WERI-Rb-1 (cell line): ENCODE results near the gene GPBAR1.

ENCODE experiments used
- DNase-seq: peaks from one replicate; pipeline ENCODE4 v3.0.0-alpha.2; 2020
- H3K27ac ChIP-seq: fragments of 250-450 bp; sonication (Bioruptor Pico); 2 replicates; pipeline ENCODE4 v1.5.1; 2020; ENCODE audit warnings: mild to moderate bottlenecking, moderate library complexity
- H3K27me3 ChIP-seq: fragments of 250-450 bp; sonication (Bioruptor Pico); 2 replicates; pipeline ENCODE4 v1.5.1; 2021; ENCODE audit warnings: mild to moderate bottlenecking, low read depth, moderate library complexity; ENCODE audit not compliant: insufficient read depth, severe bottlenecking
- H3K36me3 ChIP-seq: fragments of 250-450 bp; sonication (Bioruptor Pico); 2 replicates; pipeline ENCODE4 v1.5.1; 2020; ENCODE audit warnings: mild to moderate bottlenecking, moderate library complexity
- H3K4me3 ChIP-seq: 2 replicates; pipeline ENCODE4 v1.5.1; 2011; ENCODE audit warnings: low read depth, mild to moderate bottlenecking, control low read depth, low read length
- H3K9me3 ChIP-seq: fragments of 250-450 bp; sonication (Bioruptor Pico); 2 replicates; pipeline ENCODE4 v1.5.1; 2021; ENCODE audit warnings: mild to moderate bottlenecking, moderate library complexity; ENCODE audit not compliant: severe bottlenecking
- TF ChIP-seq, protein P1 (sequence below): IDR thresholded peaks from 2 replicates; pipeline ENCODE4 v1.5.1; 2011; ENCODE audit warnings: low read depth, mild to moderate bottlenecking, control low read depth, inconsistent platforms, low read length

GPBAR1 gene

DNA sequence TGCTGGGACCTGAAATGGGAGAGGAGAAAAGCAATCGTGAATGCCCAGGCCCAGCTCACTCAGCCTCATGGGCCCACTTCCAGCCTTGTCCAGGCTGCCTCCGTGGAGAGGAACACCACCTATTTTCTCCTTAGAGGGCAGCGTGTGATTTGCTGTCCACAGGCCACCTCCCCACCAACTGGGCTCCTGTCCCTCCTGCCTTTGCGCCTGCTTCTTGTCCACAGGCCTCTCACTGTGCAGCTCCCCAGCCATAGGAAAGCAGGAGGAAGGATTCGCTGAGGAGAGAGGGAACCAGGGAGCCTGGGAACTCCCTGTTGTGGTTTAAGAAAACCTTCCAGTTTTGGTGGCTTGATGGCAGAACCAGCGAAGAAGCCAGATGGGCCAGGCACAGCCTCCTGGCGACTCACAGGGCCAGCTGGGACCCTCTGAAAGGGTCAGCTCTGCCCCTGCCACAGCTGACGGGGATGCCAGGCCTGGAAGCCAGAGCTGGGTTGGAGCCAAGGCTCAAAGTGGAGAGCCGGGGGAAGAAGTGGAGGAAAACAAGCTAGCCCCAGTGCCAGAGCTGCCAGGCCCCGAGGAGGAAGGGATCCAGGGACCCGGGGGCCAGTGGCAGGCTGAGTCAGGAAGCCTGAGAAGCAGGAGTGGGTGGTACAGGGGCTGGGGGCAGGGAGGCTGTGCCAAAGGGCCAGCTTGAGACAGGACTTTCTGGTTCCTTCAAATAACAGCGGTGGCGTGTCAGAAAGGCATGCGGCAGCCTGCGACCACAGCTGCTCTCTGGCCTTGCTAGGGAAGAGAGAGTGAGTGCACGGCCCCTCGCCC lies 21.6 kb downstream of the GPBAR1 start:
- Histone ChIP-seq H3K36me3 (no peaks in the 10 kb centered on the region), H3K27ac (no peak overlapping the region), H3K27me3 (no peaks in the 10 kb centered on the region), H3K9me3 (no peaks in the 10 kb centered on the region), H3K4me3 (no peak overlapping the region)
- TF ChIP-seq, protein P1, sequence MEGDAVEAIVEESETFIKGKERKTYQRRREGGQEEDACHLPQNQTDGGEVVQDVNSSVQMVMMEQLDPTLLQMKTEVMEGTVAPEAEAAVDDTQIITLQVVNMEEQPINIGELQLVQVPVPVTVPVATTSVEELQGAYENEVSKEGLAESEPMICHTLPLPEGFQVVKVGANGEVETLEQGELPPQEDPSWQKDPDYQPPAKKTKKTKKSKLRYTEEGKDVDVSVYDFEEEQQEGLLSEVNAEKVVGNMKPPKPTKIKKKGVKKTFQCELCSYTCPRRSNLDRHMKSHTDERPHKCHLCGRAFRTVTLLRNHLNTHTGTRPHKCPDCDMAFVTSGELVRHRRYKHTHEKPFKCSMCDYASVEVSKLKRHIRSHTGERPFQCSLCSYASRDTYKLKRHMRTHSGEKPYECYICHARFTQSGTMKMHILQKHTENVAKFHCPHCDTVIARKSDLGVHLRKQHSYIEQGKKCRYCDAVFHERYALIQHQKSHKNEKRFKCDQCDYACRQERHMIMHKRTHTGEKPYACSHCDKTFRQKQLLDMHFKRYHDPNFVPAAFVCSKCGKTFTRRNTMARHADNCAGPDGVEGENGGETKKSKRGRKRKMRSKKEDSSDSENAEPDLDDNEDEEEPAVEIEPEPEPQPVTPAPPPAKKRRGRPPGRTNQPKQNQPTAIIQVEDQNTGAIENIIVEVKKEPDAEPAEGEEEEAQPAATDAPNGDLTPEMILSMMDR = no peak
- DNase-seq = no peak

DNA sequence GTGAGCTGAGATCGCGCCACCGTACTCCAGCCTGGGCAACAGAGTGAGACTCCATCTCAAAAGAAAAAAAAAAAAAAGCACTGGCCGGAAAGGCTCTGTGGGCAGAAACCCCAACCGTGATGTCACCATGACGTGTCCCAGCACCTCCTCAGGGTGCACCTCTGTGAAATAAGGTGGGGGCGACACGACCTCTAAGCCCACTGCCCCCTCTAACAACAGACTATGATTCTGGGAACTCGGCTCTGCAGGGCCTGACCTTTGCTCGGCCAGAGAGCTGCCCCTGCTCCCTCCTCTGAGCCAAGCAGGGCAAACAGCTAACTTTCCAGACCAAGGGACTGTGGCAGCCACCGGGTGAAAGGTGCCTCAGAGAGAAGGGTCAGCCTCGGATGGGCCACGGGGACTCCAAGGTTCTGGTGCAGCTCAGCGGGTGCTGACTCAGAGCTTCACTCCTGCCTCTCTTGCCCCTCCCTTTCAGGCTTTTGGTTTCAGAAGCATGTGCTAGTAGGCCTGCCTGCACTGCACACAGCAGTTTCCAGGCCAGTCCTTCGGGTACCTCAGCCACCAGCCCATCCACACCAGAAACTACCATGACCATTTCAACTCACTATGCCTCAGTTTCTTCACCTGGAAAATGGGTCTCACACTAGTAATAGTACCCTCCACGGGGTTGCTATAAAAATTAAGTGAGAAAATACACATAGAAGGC lies 23.4 kb downstream of the GPBAR1 start:
- no peak for DNase-seq
- no peaks in the 10 kb centered on the region for H3K36me3 ChIP-seq
- H3K27ac ChIP-seq = no peak overlapping the region
- H3K4me3 ChIP-seq = no peak overlapping the region
- TF ChIP-seq, protein P1 = no peak
- no peaks in the 10 kb centered on the region for H3K9me3 ChIP-seq
- no peaks in the 10 kb centered on the region for H3K27me3 ChIP-seq

DNA sequence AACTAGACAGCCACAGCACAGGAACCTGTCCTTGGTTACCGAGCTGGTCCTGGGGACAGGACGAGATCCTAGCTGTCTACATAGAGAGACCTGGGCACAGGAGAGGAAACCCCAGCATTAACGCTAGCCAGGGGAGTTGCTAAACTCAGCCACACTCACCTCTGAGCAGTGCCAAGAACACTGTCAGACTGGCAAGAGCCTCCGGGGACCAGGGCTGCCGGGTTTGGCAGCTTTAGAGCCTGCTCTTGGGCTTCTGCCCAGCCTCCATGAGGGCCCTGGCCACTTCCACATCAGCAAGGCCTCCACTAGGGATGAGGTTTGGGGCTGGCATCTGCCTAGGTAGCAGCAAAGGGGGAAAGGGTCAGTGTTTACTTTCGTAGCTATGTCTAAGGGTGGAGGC lies 24.8 kb downstream of the GPBAR1 start:
- Histone ChIP-seq H3K27me3 (no peaks in the 10 kb centered on the region), H3K4me3 (no peak overlapping the region), H3K36me3 (no peaks in the 10 kb centered on the region), H3K27ac (peak overlapping the region; percentile 68), H3K9me3 (no peaks in the 10 kb centered on the region)
- TF ChIP-seq, protein P1 = no peak
- no peak for DNase-seq

DNA sequence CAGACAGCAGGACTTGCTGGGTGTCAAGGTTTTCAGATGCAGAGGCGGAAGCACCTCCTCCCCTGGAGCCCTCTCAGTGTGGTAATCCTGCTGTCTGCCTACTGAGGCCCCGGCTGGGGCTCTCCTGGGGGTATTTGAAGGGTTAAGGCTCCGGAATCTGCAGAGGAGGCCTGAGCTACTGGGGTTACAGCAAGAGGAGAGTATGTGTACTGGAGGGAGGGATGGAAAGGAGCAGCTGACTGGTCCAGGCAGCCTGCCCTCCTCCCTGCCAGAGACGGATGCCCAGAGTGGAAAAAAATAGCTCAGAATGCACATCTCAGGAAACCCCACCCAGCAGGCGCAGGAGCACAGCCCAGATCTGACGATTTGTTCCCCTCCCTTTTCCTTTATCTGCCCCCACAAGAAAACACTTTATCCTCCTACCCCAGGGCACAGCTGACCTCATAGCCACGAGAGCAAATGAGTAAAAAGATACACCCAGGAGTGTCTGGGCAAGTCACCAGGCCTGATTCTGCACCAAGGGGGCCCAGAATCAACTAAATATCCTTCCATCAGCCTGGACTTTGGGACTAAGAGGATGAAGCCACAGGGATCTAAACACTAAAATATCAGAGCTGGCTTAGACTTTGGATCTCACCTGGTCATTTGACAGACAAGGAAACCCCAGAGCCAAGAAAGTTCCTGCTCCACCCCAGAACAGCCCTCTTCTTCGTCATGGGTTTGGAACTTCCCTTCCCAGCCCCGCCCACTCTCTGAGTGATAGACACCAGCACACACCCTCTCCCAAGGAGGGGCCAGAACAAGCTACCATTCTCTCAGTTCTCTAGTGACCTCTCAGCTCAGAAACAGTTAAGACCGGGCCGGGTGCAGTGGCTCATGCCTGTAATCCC lies 26.0 kb downstream of the GPBAR1 start:
- H3K9me3 ChIP-seq = no peaks in the 10 kb centered on the region
- TF ChIP-seq, protein P1 = no peak
- H3K36me3 ChIP-seq = no peaks in the 10 kb centered on the region
- no peaks in the 10 kb centered on the region for H3K27me3 ChIP-seq
- H3K27ac ChIP-seq = peak overlapping the region; percentile 68
- peak; percentile 86 for DNase-seq
- peak overlapping the region; percentile 44 for H3K4me3 ChIP-seq

DNA sequence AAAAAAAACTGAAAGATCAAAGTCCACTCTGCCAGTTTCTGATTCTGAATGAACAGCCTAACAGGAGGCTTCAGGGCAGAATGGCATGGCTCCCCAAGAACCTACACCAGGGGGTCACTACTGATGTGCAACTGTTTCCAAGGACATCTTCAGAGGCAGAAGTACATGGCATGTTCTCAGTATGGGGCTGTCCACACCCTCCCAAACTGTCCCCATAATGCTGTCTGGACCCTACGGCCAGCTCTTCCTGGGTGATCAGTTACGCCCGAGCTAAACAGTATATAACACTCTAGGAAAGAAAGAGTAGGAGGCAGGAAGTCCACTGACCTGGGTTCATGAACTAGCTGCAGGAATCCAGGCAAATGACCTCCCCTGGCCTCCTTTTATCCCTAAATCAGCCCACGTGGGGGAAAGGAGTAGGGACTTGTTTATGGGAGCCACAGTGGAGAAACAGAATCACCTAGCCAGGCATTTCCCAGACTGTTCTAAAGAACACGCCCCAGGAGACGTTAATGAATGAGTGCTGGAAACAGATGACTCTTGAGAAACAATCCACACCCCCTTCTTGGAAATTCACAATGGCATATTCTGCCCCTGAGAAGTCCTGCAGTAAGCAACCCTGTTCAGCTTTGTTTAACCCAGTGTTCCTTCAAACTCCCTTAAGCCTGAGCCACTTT lies 29.0 kb downstream of the GPBAR1 start:
- Histone ChIP-seq H3K9me3 (no peaks in the 10 kb centered on the region), H3K27me3 (no peaks in the 10 kb centered on the region), H3K27ac (no peak overlapping the region), H3K4me3 (no peak overlapping the region), H3K36me3 (no peaks in the 10 kb centered on the region)
- no peak for DNase-seq
- TF ChIP-seq, protein P1 = no peak
